ENCODE measurements around the gene COBLL1. TPM values are rescaled to one million over a fixed set of nuclear protein-coding genes. Genes with fewer than 3 reads are reported as not detected.
"Not testable (repeated sequence)": the region's sequence is repeated elsewhere in the genome, so short reads cannot be mapped to it uniquely, and the experiment has no call there.

Gene COBLL1
- total RNA-seq, 2 donors from 2014 or later: 20.7 to 23.9 TPM

DNA sequence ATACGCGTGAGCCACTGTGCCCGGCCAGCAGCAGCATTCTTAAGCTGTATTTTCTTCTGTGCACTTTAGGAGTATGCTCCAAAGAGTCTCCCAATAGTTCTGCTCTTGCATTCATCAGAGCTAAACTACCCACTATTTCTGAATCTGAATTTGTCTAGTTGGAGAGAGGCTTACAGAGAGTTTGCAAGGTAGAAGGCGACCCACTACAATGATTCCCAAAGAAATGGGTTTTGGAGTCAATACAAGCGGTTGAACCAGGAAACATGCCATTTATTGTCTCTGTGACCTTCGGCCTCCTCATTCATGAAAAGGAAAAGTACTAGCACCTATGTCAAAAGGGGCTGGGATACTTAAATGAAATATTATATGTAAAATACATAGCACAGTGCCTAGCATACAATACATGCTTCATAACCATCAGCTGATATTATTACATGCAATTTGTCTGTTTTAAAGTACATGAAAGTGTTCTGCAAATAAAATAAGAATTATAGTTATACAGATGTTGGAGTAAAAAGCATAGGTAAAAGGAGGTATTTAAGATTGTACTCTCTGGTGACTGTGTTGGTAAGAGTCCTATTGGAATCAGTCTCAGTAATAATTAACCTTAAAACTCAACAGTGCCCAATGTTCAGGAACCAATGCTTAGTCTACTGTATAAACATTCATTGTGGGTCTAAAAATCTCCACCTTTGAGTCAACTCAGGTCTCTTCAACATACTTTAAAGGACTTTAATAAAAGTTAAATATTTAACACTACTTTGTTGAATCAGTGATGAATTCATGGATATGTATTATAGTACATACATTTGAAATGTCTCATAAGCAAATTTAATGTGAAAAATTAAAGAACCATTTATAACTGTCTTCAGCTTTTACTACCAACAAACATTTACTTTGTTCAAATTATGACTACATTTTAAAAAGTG lies 130.5 kb downstream of the COBLL1 start:
- Histone ChIP-seq H3K9me3 (no peaks in the 10 kb centered on the region), H3K4me3 (no peak overlapping the region), H3K27me3 (no peaks in the 10 kb centered on the region), H3K9ac (ENCODE audit: low read depth in 2 of 2, low read length in 2 of 2) (no peak overlapping the region), H3K4me1 (no peaks in the 10 kb centered on the region), H3K36me3 (no peaks in the 10 kb centered on the region), H3K27ac (peak overlapping the region; percentile 42)
- DNase-seq: peak; percentile 34
- intact Hi-C loops (cut with DNase I): no loop called here
- TF ChIP-seq, protein P1, sequence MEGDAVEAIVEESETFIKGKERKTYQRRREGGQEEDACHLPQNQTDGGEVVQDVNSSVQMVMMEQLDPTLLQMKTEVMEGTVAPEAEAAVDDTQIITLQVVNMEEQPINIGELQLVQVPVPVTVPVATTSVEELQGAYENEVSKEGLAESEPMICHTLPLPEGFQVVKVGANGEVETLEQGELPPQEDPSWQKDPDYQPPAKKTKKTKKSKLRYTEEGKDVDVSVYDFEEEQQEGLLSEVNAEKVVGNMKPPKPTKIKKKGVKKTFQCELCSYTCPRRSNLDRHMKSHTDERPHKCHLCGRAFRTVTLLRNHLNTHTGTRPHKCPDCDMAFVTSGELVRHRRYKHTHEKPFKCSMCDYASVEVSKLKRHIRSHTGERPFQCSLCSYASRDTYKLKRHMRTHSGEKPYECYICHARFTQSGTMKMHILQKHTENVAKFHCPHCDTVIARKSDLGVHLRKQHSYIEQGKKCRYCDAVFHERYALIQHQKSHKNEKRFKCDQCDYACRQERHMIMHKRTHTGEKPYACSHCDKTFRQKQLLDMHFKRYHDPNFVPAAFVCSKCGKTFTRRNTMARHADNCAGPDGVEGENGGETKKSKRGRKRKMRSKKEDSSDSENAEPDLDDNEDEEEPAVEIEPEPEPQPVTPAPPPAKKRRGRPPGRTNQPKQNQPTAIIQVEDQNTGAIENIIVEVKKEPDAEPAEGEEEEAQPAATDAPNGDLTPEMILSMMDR (IDR thresholded peaks at IDR 0.05): no peak

DNA sequence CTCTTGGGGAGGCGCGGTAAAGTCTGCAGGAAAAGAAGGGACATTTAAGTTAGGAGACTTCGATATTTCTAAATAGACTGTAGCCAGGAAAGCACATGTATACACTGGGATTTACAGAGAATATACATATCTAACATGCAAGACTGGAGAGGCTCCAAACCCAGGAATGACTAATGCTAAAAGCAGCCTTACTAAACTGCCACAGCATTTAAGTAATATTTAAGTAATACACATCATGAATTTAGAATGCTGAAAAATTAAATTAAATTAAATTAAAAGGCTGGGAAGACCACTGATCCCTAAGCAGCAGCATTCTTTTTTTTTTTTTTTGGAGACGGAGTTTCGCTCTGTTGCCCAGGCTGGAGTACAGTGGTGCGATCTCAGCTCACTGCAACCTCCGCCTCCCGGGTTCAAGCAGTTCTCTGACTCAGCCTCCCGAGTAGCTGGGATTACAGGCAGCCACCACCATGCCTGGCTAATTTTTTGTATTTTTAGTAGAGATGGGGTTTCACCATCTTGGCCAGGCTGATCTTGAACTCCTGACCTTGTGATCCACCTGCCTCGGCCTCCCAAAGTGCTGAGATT lies 131.3 kb downstream of the COBLL1 start:
- H3K4me3 ChIP-seq; DNase-seq; intact Hi-C loops (cut with DNase I): not testable (repeated sequence)

DNA sequence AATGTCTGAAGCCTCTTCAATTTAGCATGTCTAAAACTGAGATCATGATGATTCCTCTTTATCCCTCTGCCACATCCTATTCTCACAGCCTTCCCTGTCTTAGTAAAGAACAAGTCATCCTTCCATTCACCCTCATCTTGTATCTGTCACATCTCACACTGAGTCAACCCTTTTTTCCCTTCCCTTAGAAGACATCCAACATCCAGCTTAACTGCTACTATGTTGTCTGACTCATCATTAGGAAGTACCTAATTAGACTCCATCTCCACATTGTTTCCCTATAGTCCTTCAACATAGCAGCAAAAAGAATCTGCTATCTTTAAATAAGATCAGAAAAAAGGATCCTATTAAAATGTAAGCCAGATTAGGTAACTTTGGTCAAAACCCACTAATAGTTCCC lies 135.1 kb downstream of the COBLL1 start:
- H3K9me3 ChIP-seq: no peaks in the 10 kb centered on the region
- DNase-seq: no peak
- H3K4me3 ChIP-seq: no peak overlapping the region
- no peaks in the 10 kb centered on the region for H3K36me3 ChIP-seq
- no peaks in the 10 kb centered on the region for H3K4me1 ChIP-seq
- TF ChIP-seq, protein P1 (IDR thresholded peaks at IDR 0.05): no peak
- no peak overlapping the region for H3K27ac ChIP-seq
- H3K9ac ChIP-seq (ENCODE audit: low read depth in 2 of 2, low read length in 2 of 2): no peak overlapping the region
- intact Hi-C loops (cut with DNase I): no loop called here
- no peaks in the 10 kb centered on the region for H3K27me3 ChIP-seq

More for the DNA sequence above, 131.3 kb downstream of the COBLL1 start:
- H3K27ac ChIP-seq: peak overlapping the region; percentile 42
- H3K9ac ChIP-seq (ENCODE audit: low read depth in 2 of 2, low read length in 2 of 2); H3K9me3 ChIP-seq; H3K27me3 ChIP-seq; H3K36me3 ChIP-seq; H3K4me1 ChIP-seq: not testable (repeated sequence)

GRCh38 chr2:164705412-164706167 lies 136.0 kb downstream of the COBLL1 start:
- Histone ChIP-seq H3K27me3 (no peaks in the 10 kb centered on the region), H3K36me3 (no peaks in the 10 kb centered on the region), H3K4me3 (no peak overlapping the region), H3K4me1 (no peaks in the 10 kb centered on the region), H3K9me3 (no peaks in the 10 kb centered on the region), H3K27ac (no peak overlapping the region), H3K9ac (ENCODE audit: low read depth in 2 of 2, low read length in 2 of 2) (no peak overlapping the region)
- DNase-seq: no peak
- intact Hi-C loops (cut with DNase I): no loop called here
- TF ChIP-seq, protein P1 (IDR thresholded peaks at IDR 0.05): no peak

DNA sequence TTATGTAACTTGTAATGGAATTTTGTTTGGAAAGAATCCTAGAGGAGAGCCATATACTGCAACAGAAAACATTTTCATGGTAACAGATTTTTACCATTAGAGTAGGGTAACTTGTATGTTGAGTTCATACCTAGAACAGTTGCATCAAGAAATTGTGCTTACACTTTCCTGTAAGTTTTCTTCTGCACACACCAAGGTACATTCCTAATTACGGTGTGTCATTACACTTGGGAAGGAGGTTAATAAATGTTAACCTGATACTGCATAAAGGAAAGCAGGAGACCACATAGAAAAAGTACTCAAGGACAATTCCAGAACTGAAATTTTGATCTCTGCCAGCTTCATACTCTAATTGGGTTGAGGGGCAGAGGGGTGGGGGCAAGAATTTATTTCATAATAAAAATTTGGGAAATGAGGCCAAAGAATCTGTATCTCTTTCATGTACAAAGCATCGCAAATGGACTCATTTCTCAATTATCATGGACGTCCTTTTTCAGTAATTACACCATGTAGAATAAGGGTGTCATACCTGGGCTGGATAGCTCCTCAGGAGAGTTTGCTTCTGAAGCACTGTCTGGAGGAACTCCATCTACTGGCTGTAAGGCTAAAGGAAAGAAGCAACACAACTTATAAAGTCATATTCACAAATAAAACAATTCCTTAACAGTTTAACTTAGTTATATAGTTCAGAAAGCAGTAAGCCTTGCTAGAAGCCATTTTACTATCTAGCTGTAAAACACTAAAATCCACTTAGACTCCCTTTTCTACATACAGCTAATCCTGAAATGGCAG lies 137.5 kb downstream of the COBLL1 start:
- TF ChIP-seq, protein P1 (IDR thresholded peaks at IDR 0.05): no peak
- no peak overlapping the region for H3K27ac ChIP-seq
- no peaks in the 10 kb centered on the region for H3K4me1 ChIP-seq
- no peaks in the 10 kb centered on the region for H3K27me3 ChIP-seq
- no peaks in the 10 kb centered on the region for H3K36me3 ChIP-seq
- no peaks in the 10 kb centered on the region for H3K9me3 ChIP-seq
- no peak overlapping the region for H3K4me3 ChIP-seq
- intact Hi-C loops (cut with DNase I): no loop called here
- DNase-seq: no peak
- H3K9ac ChIP-seq (ENCODE audit: low read depth in 2 of 2, low read length in 2 of 2): no peak overlapping the region

Data from colonic mucosa (tissue), 4 donors.